NCI-H82 (cell line): ENCODE measurements around the gene TENT4A.

Experiments used
- DNase-seq: peaks from one replicate; lab custom pipeline; 2025; lab: John Stamatoyannopoulos, UW

Gene TENT4A

DNA sequence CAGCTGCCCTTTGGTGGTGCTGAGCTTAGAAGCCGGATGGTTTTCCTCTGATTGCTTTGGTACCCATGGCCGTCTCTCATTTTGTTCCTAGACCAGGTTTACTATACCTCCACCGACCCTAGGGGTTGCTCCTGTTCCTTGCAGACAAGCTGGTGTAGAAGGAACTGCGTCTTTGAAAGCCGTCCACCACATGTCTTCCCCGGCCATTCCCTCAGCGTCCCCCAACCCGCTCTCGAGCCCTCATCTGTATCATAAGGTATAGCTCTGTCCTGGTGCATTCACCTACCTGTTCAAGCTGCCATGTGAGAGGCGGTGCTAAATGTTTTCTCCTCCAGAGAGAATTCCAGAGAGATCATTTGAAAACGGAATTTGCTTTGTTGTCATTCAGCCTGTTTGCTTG lies 39.5 kb downstream of the TENT4A start:
- no peak for DNase-seq

- no peak for DNase-seq
Measured at GRCh38 chr5:6753851-6754250, 40.6 kb downstream of the TENT4A start.

DNA sequence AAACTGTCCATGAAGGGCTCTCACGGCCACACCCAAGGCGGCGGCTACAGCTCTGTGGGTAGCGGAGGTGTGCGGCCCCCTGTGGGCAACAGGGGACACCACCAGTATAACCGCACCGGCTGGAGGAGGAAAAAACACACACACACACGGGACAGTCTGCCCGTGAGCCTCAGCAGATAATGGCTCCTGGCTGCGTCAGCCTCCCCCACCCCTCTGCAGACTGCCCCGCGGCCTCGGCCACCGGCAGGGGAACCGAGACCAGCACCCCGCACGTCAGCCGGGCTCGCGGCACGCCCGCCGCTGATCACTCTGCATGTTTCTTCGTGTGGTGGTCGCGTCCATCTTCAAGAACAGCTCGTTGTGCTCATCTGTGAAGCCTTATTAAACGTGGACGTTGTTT lies 41.5 kb downstream of the TENT4A start:
- no peak for DNase-seq

DNA sequence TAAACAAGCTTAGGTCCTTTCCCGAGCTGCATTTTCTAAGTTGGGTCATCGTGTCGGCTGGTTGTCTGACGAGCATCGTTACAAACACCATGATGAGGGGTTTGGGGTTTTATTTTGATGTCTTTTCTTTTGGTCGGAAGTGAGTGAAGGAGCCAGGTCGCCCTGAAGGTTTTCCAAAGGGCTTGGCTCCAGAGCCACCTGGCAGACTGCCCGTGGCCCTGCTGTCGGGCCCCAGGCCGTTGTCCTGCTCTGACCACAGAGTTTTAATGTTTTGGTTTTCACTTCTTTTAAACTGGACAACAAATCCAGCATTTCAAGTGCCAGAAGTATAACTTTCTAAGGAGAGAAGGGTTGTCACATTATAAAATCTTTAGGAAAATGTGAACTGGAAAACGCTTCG lies 42.3 kb downstream of the TENT4A start:
- DNase-seq, result no peak

DNA sequence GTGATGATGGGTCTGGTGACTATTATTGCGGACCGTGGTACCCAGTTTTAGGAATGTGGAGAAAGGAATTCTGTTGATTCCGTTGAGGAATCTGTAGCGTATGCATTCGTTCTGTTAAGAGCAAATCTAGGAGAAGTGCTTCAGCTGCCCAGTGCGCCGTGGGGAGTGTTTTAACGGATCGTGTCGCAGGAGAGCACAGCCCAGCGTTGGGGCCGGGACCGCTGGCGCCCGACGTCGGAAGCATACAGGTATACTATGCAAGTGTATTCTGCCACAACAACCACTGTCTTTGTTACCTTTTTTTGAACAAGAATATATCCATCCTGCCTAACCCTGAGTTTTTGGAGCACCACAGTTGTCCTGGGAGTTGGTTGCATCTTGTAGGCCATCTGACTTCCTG lies 42.7 kb downstream of the TENT4A start:
- DNase-seq, result no peak

GRCh38 chr5:6757414-6757969 lies 44.3 kb downstream of the TENT4A start:
- no peak for DNase-seq

- peak; percentile 26 for DNase-seq
Measured at GRCh38 chr5:6758236-6758635, 45.0 kb downstream of the TENT4A start.

DNA sequence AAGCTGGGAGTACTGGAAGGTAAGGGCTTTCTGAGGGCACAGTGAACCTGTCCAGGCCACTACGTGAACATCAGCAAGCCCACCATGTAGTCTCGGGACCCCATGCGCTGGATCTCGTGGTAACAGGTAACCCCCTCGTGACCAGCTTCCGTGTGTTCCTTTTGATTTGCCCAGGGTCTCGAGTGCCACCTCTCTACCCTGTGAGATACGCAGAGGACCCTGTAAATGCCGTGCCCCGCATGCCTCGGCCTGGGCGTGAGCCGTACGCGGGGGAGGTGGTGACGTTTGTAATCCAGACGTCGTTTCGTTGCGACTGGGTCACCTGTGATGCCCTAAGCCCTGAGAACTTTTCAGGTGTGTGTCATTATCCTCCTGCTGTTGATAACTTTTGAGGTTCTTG lies 45.5 kb downstream of the TENT4A start:
- DNase-seq, result no peak

DNA sequence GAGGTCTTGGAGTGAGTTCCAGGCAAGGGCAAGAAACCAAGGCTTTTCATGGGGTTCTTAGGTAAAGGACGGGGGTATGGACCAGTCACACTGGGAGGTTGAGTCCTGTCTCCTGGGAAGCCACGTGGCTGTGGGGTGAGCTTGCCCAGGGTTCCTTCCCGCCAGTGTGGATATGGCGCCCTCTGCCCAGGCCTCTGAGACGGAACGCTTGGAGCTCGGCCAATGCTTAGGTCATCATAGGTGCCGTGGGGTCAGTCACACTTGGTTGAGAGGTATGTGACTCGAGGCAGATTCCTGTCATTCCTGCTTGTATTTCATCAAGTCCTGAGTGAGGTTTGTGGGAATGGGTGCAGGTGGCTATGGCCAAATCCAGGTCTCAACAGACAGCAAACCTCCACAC lies 46.2 kb downstream of the TENT4A start:
- no peak for DNase-seq

- DNase-seq, result no peak
Measured at GRCh38 chr5:6759983-6760382, 46.8 kb downstream of the TENT4A start.

GRCh38 chr5:6760686-6761085 lies 47.5 kb downstream of the TENT4A start:
- DNase-seq, result no peak

DNA sequence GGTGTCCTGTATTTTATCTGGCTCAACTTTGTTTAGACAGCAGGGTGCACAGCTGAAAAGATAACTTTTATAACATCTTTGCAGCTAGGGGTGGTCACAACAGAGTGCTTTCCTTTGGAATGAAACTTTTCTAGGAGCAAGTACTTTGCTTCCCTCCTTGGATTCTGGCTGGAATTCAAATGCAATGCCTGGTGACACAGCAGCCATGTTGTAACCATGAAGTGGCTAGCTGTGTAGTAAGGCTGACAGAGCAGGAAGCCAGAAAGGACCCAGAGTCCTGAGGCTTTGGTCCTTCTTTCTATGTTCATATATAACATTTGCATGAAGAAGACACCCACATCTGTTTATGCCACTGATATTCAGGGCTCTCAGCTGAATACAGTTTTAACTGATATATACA lies 48.1 kb downstream of the TENT4A start:
- no peak for DNase-seq

- DNase-seq, result no peak
Measured at GRCh38 chr5:6762116-6762515, 48.9 kb downstream of the TENT4A start.

DNA sequence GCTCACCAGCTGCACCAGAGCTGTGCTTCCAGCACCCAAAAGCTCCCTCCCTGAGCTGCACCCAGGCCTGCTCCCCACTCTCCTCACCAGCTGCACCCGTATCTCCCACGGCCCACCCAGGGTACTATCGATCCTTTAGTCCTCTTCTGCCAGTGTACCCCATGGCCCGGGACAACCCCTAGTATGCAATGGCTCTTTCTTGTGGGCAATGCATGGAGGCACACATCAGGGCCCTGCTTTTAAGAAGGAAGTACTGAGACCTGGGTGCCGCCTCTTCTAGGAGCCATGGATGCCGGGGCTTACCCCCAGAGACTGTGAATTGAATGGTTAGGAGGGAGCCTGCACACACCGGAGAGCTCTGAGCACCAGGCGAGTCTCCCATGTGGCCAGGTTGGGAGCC lies 49.5 kb downstream of the TENT4A start:
- no peak for DNase-seq

GRCh38 chr5:6763191-6763590 lies 50.0 kb downstream of the TENT4A start:
- no peak for DNase-seq

DNA sequence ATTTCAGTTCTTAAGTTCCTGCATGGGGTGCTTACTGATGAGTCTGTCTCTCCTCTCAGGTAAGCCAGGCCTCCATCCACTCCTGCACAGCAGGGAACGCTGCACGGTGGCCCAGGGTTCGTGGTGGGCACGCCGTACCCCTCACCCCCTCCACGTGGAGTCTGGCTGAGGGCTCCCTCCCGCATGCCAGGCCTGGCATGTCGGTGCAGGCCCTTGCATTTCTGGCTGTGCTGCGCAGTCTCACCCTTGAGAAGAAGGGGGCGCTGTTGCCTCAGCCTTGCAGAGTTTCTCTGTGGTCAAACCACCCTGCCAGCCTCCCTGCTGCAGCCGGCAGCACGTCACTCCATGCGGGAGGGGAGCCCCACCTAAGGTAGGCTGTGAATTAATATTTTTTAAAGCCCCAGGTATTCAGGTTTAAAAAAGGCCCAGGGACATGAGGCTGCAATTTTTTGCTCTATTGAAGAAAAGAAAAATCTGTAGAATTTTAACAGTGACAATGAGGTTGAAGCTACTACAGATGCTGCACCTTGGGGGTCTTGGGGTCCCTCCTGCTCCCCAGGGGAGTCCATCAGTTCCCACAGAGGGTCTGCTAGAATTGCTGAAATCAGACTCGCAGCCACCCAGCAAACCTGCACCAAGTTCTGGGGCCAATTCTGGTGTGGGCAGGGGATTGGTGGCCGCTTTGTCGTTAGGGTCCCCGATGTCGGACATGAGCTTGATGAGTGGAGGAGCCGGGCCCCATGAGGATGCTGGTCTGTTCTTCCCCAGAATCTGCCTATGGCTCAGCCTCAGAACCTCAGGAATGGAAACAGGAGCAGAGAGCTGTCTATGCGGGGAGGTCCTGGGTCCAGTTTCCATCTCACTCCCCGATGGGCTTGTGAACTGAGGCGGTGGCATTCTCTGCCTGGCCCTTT lies 52.6 kb downstream of the TENT4A start:
- peak; percentile 85 for DNase-seq

GRCh38 chr5:6766604-6767093 lies 53.4 kb downstream of the TENT4A start:
- DNase-seq, result no peak

GRCh38 chr5:6767481-6768063 lies 54.3 kb downstream of the TENT4A start:
- no peak for DNase-seq

DNA sequence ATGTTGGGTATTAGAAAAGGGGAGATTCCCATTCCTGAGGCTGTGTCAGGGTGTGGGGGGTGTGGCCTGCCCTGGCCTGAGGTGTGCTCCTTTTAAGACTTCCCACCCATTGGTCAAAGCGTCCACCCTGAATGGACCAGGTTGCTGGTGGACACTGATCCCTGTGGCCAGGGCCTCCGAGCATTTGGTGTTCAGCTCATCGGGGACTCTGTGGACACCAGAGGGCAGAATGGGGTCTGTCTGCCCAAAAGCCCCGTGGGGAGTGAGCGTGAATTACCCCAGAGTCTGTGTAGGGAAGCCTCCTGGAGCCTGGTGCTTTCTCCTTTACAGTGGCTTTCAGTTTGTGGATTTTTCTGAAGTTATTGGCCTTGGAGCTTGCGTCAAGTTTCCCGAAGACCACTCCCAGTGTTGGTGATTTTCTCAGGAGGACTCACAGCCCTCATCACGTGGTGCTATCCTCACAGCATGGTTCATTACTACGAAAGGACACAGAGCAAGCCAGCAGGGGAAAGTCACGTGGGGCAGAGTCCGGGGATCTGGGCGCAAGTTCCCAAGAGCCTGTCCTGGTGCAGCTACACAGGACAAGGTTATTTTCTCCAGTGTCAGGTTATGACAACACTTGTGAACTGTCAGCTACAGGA lies 55.5 kb downstream of the TENT4A start:
- DNase-seq, result peak; percentile 28

DNA sequence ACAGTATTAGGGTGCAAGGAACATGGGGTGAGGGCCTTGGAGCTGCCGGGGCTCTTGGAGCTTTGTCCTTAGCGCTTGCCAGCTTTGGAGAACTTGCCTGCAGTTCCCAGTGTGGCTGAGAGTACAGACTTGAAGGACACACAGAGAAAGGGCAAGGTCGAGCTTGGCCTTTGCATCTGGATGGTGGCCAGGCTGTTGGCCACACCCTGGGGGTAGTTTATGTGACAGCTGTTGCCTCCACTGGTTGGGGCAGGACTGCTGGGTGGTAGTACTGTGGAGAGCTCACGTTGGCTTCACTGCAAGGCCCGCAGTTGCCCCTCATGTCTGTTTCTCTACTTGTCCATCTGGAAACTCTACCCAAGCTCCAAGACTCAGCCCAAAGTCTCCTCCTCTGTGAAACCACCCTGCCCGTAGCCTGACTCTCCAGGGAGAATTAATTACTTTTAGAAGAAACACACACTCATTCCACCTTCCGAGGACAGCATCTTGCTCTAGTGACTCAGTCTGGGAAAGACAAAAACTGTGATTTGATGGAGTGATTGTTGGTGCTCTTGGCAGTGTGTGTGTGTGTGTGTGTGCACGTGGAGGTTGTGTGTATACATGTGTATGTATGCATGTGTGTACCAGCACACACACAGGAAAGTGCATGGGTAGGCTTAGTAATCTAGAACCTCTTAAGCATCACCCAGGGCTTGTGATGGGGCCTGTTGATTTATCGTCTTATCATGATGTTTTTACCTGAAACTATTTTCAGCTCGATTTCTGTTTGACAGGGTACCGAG lies 57.8 kb downstream of the TENT4A start:
- DNase-seq, result no peak

DNA sequence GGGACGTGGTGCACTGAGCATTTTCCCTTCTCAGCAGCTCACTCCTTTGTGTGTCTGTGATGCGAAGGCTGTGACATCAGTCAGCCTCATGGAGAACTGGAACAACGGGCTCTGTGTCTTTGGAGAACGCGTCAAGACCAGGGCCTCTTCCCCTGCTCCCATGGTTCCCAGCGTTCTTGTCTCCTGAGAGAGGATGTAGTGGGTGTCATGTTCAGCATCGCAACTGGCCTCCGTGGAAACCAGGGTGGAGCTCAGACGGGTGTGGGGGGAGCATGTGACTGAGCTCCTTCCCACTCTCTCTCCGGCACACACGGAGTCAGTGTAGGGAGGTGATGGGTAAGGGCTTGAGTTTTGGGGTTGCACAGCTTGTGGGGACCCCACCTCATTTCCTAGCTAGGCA lies 59.7 kb downstream of the TENT4A start:
- peak; percentile 13 for DNase-seq
